Loucy (cell line): ENCODE measurements around the gene PAX6.

Source experiments
- H2AFZ ChIP-seq: fragments of 200-600 bp; sonication (generic); 2 replicates; pipeline ENCODE4 v1.6.0; 2016; ENCODE audit warnings: antibody characterized with exemption, mild to moderate bottlenecking, low read length, moderate library complexity
- H3F3A ChIP-seq: fragments of 200-600 bp; 2 replicates; pipeline ENCODE4 v1.6.0; 2016; ENCODE audit warnings: antibody characterized with exemption, low read depth, mild to moderate bottlenecking
- H3K27me3 ChIP-seq: fragments of 200-600 bp; sonication (generic); 2 replicates; pipeline ENCODE4 v1.6.1; 2014; ENCODE audit warnings: low read length, mild to moderate bottlenecking; ENCODE audit not compliant: insufficient read depth, poor library complexity, severe bottlenecking
- H3K36me3 ChIP-seq: fragments of 200-600 bp; sonication (generic); 2 replicates; pipeline ENCODE4 v1.6.1; 2016; ENCODE audit warnings: low read length; ENCODE audit not compliant: insufficient read depth
- H3K4me1 ChIP-seq: fragments of 200-600 bp; sonication (generic); 2 replicates; pipeline ENCODE4 v1.5.1; 2014; ENCODE audit warnings: low read length, mild to moderate bottlenecking; ENCODE audit not compliant: insufficient read depth, poor library complexity, severe bottlenecking
- H3K4me2 ChIP-seq: fragments of 200-600 bp; sonication (generic); 2 replicates; pipeline ENCODE4 v1.6.0; 2014; ENCODE audit warnings: antibody characterized with exemption, low read length, low read depth, mild to moderate bottlenecking; ENCODE audit not compliant: poor library complexity, severe bottlenecking
- H3K4me3 ChIP-seq: fragments of 200-600 bp; sonication (generic); 2 replicates; pipeline ENCODE4 v1.5.1; 2014; ENCODE audit warnings: low read length, mild to moderate bottlenecking, mixed read lengths; ENCODE audit not compliant: poor library complexity, severe bottlenecking
- H3K79me2 ChIP-seq: fragments of 200-600 bp; sonication (generic); 2 replicates; pipeline ENCODE4 v1.6.1; 2014; ENCODE audit warnings: low read length; ENCODE audit not compliant: insufficient read depth
- H3K9ac ChIP-seq: fragments of 200-600 bp; sonication (generic); 2 replicates; pipeline ENCODE4 v1.6.0; 2014; ENCODE audit warnings: mild to moderate bottlenecking, low read depth, low read length, moderate library complexity; ENCODE audit not compliant: poor library complexity, severe bottlenecking
- H3K9me2 ChIP-seq: fragments of 200-600 bp; sonication (generic); replicated peaks from 2 replicates; pipeline ENCODE4 v1.6.1; 2016; ENCODE audit warnings: low read depth, low read length, mixed read lengths
- H3K9me3 ChIP-seq: fragments of 200-600 bp; sonication (generic); 2 replicates; pipeline ENCODE4 v1.6.1; 2014; ENCODE audit warnings: mild to moderate bottlenecking, antibody characterized with exemption, low read length, low read depth; ENCODE audit not compliant: insufficient read depth
- H4K20me1 ChIP-seq: fragments of 200-600 bp; sonication (generic); 2 replicates; pipeline ENCODE4 v1.6.0; 2014; ENCODE audit warnings: antibody characterized with exemption, low read length, mild to moderate bottlenecking; ENCODE audit not compliant: insufficient read depth, poor library complexity, severe bottlenecking
- EZH2phosphoT487 ChIP-seq: fragments of 200-600 bp; IDR thresholded peaks from 2 replicates; pipeline ENCODE4 v1.6.1; 2018; ENCODE audit warnings: antibody characterized with exemption, mild to moderate bottlenecking, moderate library complexity, borderline replicate concordance
- TF ChIP-seq, protein P1 (sequence below): fragments of 200-600 bp; sonication (generic); conservative IDR thresholded peaks from 2 replicates; pipeline ENCODE4 v1.5.1; 2014; ENCODE audit warnings: mild to moderate bottlenecking, antibody characterized with exemption, low read length

PAX6 gene

DNA sequence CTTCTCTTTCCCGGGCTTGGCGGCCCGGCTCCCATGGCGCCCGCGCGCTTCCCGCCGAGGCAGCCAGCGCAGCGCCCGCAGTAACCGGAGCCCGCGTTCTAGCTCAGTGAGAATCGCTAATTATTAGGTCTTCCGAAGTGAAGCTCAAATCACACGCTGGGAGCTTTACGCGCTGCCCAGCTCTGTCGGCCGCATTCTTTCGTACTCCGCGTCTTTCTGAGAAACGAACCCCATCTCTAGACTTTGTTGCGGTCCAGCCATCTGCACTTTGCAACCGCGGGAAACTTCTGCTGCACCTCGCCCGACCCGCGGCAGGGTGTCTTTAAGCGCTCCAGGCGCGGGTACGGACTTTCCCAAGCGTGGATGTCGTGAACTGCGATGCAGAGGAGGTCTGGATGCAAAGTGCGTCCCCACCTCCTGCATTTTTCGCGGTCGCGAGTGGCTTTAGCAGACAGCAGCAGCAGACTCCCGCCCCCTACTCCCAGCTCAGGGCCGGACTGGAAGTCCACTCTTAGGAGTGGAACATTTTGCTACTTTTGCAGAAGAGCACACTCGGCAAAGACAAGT, 6.0 kb upstream of the PAX6 start:
- Histone ChIP-seq H3K4me2 (no peak overlapping the region), H3K36me3 (no peaks in the 10 kb centered on the region), H3K9me2 (no peaks in the 10 kb centered on the region), H3K9me3 (no peaks in the 10 kb centered on the region), H3K79me2 (no peaks in the 10 kb centered on the region), H3K4me1 (no peaks in the 10 kb centered on the region), H3K4me3 (no peak overlapping the region), H3K9ac (no peak overlapping the region), H4K20me1 (no peaks in the 10 kb centered on the region), H2AFZ (no peak overlapping the region), H3K27me3 (no peaks in the 10 kb centered on the region), H3F3A (no peaks in the 10 kb centered on the region)
- TF ChIP-seq, protein P1, sequence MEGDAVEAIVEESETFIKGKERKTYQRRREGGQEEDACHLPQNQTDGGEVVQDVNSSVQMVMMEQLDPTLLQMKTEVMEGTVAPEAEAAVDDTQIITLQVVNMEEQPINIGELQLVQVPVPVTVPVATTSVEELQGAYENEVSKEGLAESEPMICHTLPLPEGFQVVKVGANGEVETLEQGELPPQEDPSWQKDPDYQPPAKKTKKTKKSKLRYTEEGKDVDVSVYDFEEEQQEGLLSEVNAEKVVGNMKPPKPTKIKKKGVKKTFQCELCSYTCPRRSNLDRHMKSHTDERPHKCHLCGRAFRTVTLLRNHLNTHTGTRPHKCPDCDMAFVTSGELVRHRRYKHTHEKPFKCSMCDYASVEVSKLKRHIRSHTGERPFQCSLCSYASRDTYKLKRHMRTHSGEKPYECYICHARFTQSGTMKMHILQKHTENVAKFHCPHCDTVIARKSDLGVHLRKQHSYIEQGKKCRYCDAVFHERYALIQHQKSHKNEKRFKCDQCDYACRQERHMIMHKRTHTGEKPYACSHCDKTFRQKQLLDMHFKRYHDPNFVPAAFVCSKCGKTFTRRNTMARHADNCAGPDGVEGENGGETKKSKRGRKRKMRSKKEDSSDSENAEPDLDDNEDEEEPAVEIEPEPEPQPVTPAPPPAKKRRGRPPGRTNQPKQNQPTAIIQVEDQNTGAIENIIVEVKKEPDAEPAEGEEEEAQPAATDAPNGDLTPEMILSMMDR, result no peak
- no peak for TF ChIP-seq EZH2phosphoT487

DNA sequence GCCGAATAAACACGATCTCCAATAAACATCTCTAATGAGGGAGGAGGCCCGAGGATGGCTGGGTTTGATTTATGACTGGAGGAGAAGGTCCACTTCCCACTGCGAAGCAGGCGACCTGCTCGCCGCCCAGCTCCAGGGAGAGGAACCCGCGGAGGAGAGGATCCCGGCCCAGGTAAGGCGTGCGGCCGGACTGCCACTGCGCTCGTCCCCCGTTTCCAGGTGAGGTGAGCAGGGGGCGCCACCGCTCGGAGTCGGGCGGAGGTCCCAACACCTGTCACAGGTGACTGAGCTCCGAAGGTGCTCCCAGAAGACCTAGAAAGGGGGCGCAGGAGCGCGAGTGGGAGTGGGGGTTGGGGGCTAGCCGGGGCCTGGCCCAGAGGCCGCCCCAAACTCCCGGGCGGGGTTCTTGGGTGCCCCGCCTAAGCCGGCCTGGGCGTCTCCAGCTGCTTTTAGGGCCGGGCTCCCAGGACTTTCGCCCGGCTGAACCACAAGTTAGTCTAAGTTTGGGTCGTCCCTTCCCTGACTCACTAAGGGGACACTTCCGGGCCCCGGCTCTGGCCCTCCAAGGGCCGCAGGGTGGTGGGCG, 5.4 kb upstream of the PAX6 start:
- H3K4me3 ChIP-seq, result no peak overlapping the region
- H3F3A ChIP-seq, result no peaks in the 10 kb centered on the region
- no peaks in the 10 kb centered on the region for H3K27me3 ChIP-seq
- no peaks in the 10 kb centered on the region for H4K20me1 ChIP-seq
- H3K9me2 ChIP-seq, result no peaks in the 10 kb centered on the region
- H3K4me2 ChIP-seq, result no peak overlapping the region
- no peaks in the 10 kb centered on the region for H3K79me2 ChIP-seq
- no peak overlapping the region for H3K9ac ChIP-seq
- no peaks in the 10 kb centered on the region for H3K9me3 ChIP-seq
- no peaks in the 10 kb centered on the region for H3K4me1 ChIP-seq
- TF ChIP-seq, protein P1, result no peak
- no peak for TF ChIP-seq EZH2phosphoT487
- H3K36me3 ChIP-seq, result no peaks in the 10 kb centered on the region
- H2AFZ ChIP-seq, result no peak overlapping the region

DNA sequence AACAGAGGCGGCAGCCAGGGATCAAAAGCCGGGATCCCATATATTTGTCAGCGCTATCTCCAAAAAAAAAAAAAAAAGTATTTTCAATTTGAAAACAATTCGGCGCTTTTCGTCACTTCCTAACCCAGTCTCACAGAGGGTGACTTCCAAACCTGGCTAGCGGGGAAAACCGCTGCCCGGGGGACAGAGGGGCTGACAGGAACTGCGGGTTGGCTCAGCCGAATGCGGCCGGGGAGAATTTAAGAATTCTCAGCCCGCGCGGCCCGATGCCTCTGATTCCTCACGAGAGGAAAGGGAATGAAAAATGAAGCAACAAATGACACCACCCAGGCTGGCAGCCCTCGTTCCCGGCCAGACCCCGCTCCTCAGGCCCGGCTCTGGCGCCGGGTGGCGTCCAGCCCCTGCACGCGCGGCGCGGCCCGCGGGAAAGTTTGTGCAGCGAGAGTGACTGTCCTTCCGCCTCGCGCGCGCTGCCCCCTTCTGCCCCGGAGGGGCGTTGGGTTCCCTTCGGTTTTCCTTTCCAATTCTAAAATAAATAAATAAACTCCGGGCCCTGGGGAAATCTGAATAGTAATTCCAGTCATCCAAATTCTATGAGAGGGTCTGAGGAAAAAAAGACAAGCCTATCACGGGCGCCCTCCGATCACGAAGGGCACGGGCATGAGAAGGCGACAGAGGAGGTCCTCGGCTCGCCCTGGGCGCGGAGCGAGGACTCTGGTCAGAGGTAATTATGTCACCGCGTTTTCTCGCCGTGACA, 4.8 kb upstream of the PAX6 start:
- H3K9me2 ChIP-seq, result no peaks in the 10 kb centered on the region
- H3K79me2 ChIP-seq, result no peaks in the 10 kb centered on the region
- H3K4me3 ChIP-seq, result no peak overlapping the region
- TF ChIP-seq, protein P1, result no peak
- no peak for TF ChIP-seq EZH2phosphoT487
- H2AFZ ChIP-seq, result no peak overlapping the region
- no peaks in the 10 kb centered on the region for H3K4me1 ChIP-seq
- H3K4me2 ChIP-seq, result no peak overlapping the region
- no peaks in the 10 kb centered on the region for H3K36me3 ChIP-seq
- no peaks in the 10 kb centered on the region for H3K27me3 ChIP-seq
- no peaks in the 10 kb centered on the region for H3F3A ChIP-seq
- no peaks in the 10 kb centered on the region for H3K9me3 ChIP-seq
- no peak overlapping the region for H3K9ac ChIP-seq
- H4K20me1 ChIP-seq, result no peaks in the 10 kb centered on the region
